T-helper 17 cell (primary cell): ENCODE results near the gene UTS2B. TPM values are rescaled to one million over a fixed set of nuclear protein-coding genes. Genes with fewer than 3 reads are reported as not detected.
A peak's percentile ranks its signal among the peaks of the same experiment; 100 is the strongest.
"Not testable (repeated sequence)": the region's sequence is repeated elsewhere in the genome, so short reads cannot be mapped to it uniquely, and the experiment has no call there.

ENCODE experiments used
- ATAC-seq: fragments of 150-1000 bp; cut with Tn5 transposase; 2 replicates; pipeline ENCODE4 v1.10.0; 2021; ENCODE audit warnings: mild to moderate bottlenecking, moderate library complexity
- DNase-seq, 3 donors: peaks; one replicate each; pipeline versions ENCODE4 v3.0.0 to v3.0.0-alpha.2; 2020 to 2021
- H3K9me3 ChIP-seq: one replicate; pipeline ENCODE4 v1.7.0; 2013; ENCODE audit warnings: low read length, mild to moderate bottlenecking; ENCODE audit not compliant: control insufficient read depth, poor library complexity, severe bottlenecking
- H3K27ac Mint-ChIP-seq: one replicate; pipeline ENCODE4 v1.8.0; 2022; ENCODE audit warnings: mild to moderate bottlenecking, moderate library complexity, mixed read lengths
- H3K27me3 Mint-ChIP-seq: one replicate; pipeline ENCODE4 v1.8.0; 2022; ENCODE audit warnings: mixed read lengths
- H3K36me3 Mint-ChIP-seq: one replicate; pipeline ENCODE4 v1.8.0; 2022; ENCODE audit warnings: low read depth, mixed read lengths
- H3K4me1 Mint-ChIP-seq: one replicate; pipeline ENCODE4 v1.8.0; 2022; ENCODE audit warnings: mild to moderate bottlenecking, mixed read lengths
- H3K4me3 Mint-ChIP-seq: one replicate; pipeline ENCODE4 v1.8.0; 2022; ENCODE audit warnings: mild to moderate bottlenecking, moderate library complexity, mixed read lengths
- total RNA-seq, 4 donors: library from RNA in 2 of 4; stranded (reverse) in 2 of 4; gene quantifications; one replicate each; pipeline ENCODE4 v1.2.3 and lab custom pipeline; 2022 to 2026

Gene UTS2B
- total RNA-seq, 2 donors from 2014 or later: not detected

GRCh38 chr3:191253089-191253799 lies 77.1 kb downstream of the UTS2B start:
- Mint-ChIP-seq H3K4me1 (no peaks in the 10 kb centered on the region), H3K4me3 (no peak overlapping the region), H3K27me3 (no peaks in the 10 kb centered on the region), H3K27ac (no peak overlapping the region), H3K36me3 (no peaks in the 10 kb centered on the region)
- H3K9me3 ChIP-seq: no peaks in the 10 kb centered on the region
- DNase-seq: no peak
- ATAC-seq: no peak

- no peak overlapping the region for H3K27ac Mint-ChIP-seq
- no peaks in the 10 kb centered on the region for H3K4me1 Mint-ChIP-seq
- no peak for DNase-seq
- no peak overlapping the region for H3K4me3 Mint-ChIP-seq
- no peaks in the 10 kb centered on the region for H3K9me3 ChIP-seq
- ATAC-seq: no peak
- H3K27me3 Mint-ChIP-seq: no peaks in the 10 kb centered on the region
- no peaks in the 10 kb centered on the region for H3K36me3 Mint-ChIP-seq
Measured at GRCh38 chr3:191246630-191247029, 83.7 kb downstream of the UTS2B start.

- not testable (repeated sequence) for H3K4me3 Mint-ChIP-seq, H3K36me3 Mint-ChIP-seq, DNase-seq, H3K27me3 Mint-ChIP-seq, H3K4me1 Mint-ChIP-seq, H3K9me3 ChIP-seq, H3K27ac Mint-ChIP-seq
- peak; percentile 85 for ATAC-seq
Measured at GRCh38 chr3:191246034-191246433, 84.3 kb downstream of the UTS2B start.

- Mint-ChIP-seq H3K4me1 (no peaks in the 10 kb centered on the region), H3K27ac (no peak overlapping the region), H3K27me3 (no peaks in the 10 kb centered on the region), H3K36me3 (no peaks in the 10 kb centered on the region), H3K4me3 (no peak overlapping the region)
- H3K9me3 ChIP-seq: no peaks in the 10 kb centered on the region
- DNase-seq: no peak
- ATAC-seq: no peak
Measured at GRCh38 chr3:191244242-191244867, 86.0 kb downstream of the UTS2B start.

GRCh38 chr3:191240486-191240885 lies 89.8 kb downstream of the UTS2B start:
- no peak overlapping the region for H3K4me3 Mint-ChIP-seq
- H3K27me3 Mint-ChIP-seq: no peaks in the 10 kb centered on the region
- no peak overlapping the region for H3K27ac Mint-ChIP-seq
- no peaks in the 10 kb centered on the region for H3K9me3 ChIP-seq
- ATAC-seq (no peak), DNase-seq (no peak)
- no peaks in the 10 kb centered on the region for H3K36me3 Mint-ChIP-seq
- H3K4me1 Mint-ChIP-seq: no peaks in the 10 kb centered on the region

- ATAC-seq (no peak), DNase-seq (no peak)
- Mint-ChIP-seq H3K27me3 (no peaks in the 10 kb centered on the region), H3K4me3 (no peak overlapping the region), H3K27ac (no peak overlapping the region), H3K36me3 (no peaks in the 10 kb centered on the region), H3K4me1 (no peaks in the 10 kb centered on the region)
- H3K9me3 ChIP-seq: no peaks in the 10 kb centered on the region
Measured at GRCh38 chr3:191239407-191240031, 90.8 kb downstream of the UTS2B start.

GRCh38 chr3:191238321-191238817 lies 92.0 kb downstream of the UTS2B start:
- ATAC-seq: no peak
- Mint-ChIP-seq H3K27me3 (no peaks in the 10 kb centered on the region), H3K4me3 (no peak overlapping the region), H3K4me1 (no peaks in the 10 kb centered on the region), H3K36me3 (no peaks in the 10 kb centered on the region), H3K27ac (no peak overlapping the region)
- H3K9me3 ChIP-seq: no peaks in the 10 kb centered on the region
- no peak for DNase-seq

GRCh38 chr3:191237047-191237882 lies 93.1 kb downstream of the UTS2B start:
- no peaks in the 10 kb centered on the region for H3K27me3 Mint-ChIP-seq
- H3K4me1 Mint-ChIP-seq: no peaks in the 10 kb centered on the region
- no peaks in the 10 kb centered on the region for H3K36me3 Mint-ChIP-seq
- no peaks in the 10 kb centered on the region for H3K9me3 ChIP-seq
- no peak overlapping the region for H3K4me3 Mint-ChIP-seq
- no peak for DNase-seq
- ATAC-seq: no peak
- no peak overlapping the region for H3K27ac Mint-ChIP-seq

- no peaks in the 10 kb centered on the region for H3K9me3 ChIP-seq
- Mint-ChIP-seq H3K36me3 (no peaks in the 10 kb centered on the region), H3K4me1 (no peaks in the 10 kb centered on the region), H3K27ac (no peak overlapping the region), H3K27me3 (no peaks in the 10 kb centered on the region), H3K4me3 (no peak overlapping the region)
- no peak for DNase-seq
- no peak for ATAC-seq
Measured at GRCh38 chr3:191236646-191237045, 93.7 kb downstream of the UTS2B start.

GRCh38 chr3:191235331-191236314 lies 94.7 kb downstream of the UTS2B start:
- H3K36me3 Mint-ChIP-seq: no peaks in the 10 kb centered on the region
- no peak overlapping the region for H3K4me3 Mint-ChIP-seq
- no peaks in the 10 kb centered on the region for H3K4me1 Mint-ChIP-seq
- H3K9me3 ChIP-seq: no peaks in the 10 kb centered on the region
- DNase-seq (no peak), ATAC-seq (no peak)
- no peaks in the 10 kb centered on the region for H3K27me3 Mint-ChIP-seq
- no peak overlapping the region for H3K27ac Mint-ChIP-seq

- H3K27me3 Mint-ChIP-seq: no peaks in the 10 kb centered on the region
- ATAC-seq: no peak
- no peaks in the 10 kb centered on the region for H3K9me3 ChIP-seq
- H3K4me1 Mint-ChIP-seq: no peaks in the 10 kb centered on the region
- H3K4me3 Mint-ChIP-seq: no peak overlapping the region
- DNase-seq: no peak
- no peaks in the 10 kb centered on the region for H3K36me3 Mint-ChIP-seq
- H3K27ac Mint-ChIP-seq: no peak overlapping the region
Measured at GRCh38 chr3:191234216-191234615, 96.1 kb downstream of the UTS2B start.

- H3K9me3 ChIP-seq: no peaks in the 10 kb centered on the region
- Mint-ChIP-seq H3K4me1 (no peaks in the 10 kb centered on the region), H3K4me3 (no peak overlapping the region), H3K27ac (no peak overlapping the region), H3K36me3 (no peaks in the 10 kb centered on the region), H3K27me3 (no peaks in the 10 kb centered on the region)
- no peak for DNase-seq
- no peak for ATAC-seq
Measured at GRCh38 chr3:191227541-191227940, 102.8 kb downstream of the UTS2B start.
